Nephron (organoid): ENCODE data around the gene TBC1D17.

Experiments used
- H3K27ac Mint-ChIP-seq, 3 experiments: 2 replicates each; pipeline ENCODE4 v1.8.0; 2020; ENCODE audit warnings: mixed read lengths in 3 of 3, mild to moderate bottlenecking in 2 of 3, moderate library complexity in 1 of 3
- H3K27me3 Mint-ChIP-seq: 2 replicates; pipeline ENCODE4 v1.8.0; 2021; ENCODE audit warnings: low read depth, mild to moderate bottlenecking, moderate library complexity, mixed read lengths
- H3K36me3 Mint-ChIP-seq: 2 replicates; pipeline ENCODE4 v1.8.0; 2020; ENCODE audit warnings: low read depth, mixed read lengths
- H3K4me1 Mint-ChIP-seq: 2 replicates; pipeline ENCODE4 v1.8.0; 2020; ENCODE audit warnings: mixed read lengths
- H3K4me3 Mint-ChIP-seq, 3 experiments: 2 replicates each; pipeline ENCODE4 v1.8.0; 2020; ENCODE audit warnings: mild to moderate bottlenecking in 3 of 3, mixed read lengths in 3 of 3, moderate library complexity in 2 of 3
- H3K9me3 Mint-ChIP-seq: 2 replicates; pipeline ENCODE4 v1.8.0; 2020; ENCODE audit warnings: mixed read lengths
- TF ChIP-seq, protein P1 (sequence below), 3 experiments: fragments of 200-600 bp; sonication (generic); IDR thresholded peaks; one replicate each; pipeline ENCODE4 v1.5.0; 2021; ENCODE audit warnings: antibody characterized with exemption in 3 of 3; ENCODE audit not compliant: unreplicated experiment in 3 of 3

The TBC1D17 gene

DNA sequence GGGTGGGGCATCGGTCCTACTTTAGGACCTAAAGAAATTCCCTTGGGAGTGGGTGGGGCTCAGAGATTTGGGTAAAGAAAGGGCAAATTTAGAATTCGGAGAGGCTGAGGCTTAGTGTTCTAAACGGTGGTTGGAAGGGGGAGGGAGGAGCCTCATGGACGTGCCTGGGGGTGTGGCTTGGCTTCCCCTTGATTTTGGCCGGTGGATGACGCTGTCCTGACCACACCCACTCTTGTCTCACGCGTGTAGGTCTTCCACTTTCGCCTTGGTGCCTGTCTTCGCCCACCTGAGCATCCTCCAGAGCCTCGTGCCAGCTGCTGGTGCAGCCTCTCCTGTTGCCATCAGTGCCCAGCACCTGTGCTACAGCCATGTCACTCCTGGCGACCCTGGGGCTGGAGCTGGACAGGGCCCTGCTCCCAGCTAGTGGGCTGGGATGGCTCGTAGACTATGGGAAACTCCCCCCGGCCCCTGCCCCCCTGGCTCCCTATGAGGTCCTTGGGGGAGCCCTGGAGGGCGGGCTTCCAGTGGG is 53.0 kb downstream of the TBC1D17 start:
- Mint-ChIP-seq H3K9me3 (no peaks in the 10 kb centered on the region), H3K4me3 (peak overlapping the region; percentile 90 to 95 (median 95)), H3K4me1 (peaks cover 20% of the 10 kb centered on the region), H3K36me3 (peaks cover 36% of the 10 kb centered on the region), H3K27ac (peak overlapping the region in 2 of 3 experiments; percentile 94 to 96), H3K27me3 (no peaks in the 10 kb centered on the region)
- TF ChIP-seq, protein P1, sequence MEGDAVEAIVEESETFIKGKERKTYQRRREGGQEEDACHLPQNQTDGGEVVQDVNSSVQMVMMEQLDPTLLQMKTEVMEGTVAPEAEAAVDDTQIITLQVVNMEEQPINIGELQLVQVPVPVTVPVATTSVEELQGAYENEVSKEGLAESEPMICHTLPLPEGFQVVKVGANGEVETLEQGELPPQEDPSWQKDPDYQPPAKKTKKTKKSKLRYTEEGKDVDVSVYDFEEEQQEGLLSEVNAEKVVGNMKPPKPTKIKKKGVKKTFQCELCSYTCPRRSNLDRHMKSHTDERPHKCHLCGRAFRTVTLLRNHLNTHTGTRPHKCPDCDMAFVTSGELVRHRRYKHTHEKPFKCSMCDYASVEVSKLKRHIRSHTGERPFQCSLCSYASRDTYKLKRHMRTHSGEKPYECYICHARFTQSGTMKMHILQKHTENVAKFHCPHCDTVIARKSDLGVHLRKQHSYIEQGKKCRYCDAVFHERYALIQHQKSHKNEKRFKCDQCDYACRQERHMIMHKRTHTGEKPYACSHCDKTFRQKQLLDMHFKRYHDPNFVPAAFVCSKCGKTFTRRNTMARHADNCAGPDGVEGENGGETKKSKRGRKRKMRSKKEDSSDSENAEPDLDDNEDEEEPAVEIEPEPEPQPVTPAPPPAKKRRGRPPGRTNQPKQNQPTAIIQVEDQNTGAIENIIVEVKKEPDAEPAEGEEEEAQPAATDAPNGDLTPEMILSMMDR (IDR thresholded peaks at IDR 0.05; ENCODE audit: unreplicated experiment in 3 of 3) = no peak

DNA sequence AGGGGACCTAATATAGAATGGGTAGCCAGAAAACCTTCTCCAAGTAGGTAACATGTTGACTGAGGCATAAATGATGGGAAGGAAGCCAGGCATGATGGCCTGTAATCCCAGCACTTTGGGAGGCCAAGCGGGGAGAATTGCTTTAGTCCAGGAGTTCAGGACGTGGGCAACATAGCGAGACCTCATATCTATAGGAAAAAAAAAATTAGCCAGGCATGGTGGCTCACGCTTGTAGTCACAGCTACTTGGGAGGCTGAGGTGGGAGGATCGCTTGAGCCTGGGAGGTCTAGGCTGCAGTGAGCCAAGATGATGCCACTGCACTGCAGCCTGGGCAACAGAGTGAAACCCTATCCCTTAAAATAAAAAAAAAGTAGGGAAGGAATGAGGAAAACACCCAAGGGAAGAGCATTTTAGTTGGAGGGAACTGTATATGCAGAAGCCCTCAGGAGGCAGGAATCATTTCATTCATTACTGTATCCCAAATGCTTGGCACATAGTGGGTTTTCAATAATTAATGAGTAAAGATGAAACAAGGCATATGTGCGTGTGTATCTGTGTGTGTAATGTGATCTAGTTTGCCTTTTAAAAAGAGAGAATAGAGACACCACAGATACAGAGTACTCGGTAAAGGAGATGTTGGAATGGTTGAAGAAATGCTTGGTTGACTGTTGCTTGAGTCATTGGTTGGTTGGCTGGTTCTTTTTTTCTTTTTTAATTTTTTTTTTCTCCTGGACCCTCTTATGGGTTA is 54.0 kb downstream of the TBC1D17 start:
- peak overlapping the region in 2 of 3 experiments; percentile 32 to 60 for H3K4me3 Mint-ChIP-seq
- H3K27ac Mint-ChIP-seq = no peak overlapping the region
- no peaks in the 10 kb centered on the region for H3K27me3 Mint-ChIP-seq
- H3K4me1 Mint-ChIP-seq = peaks cover 19% of the 10 kb centered on the region
- peaks cover 31% of the 10 kb centered on the region for H3K36me3 Mint-ChIP-seq
- TF ChIP-seq, protein P1 (IDR thresholded peaks at IDR 0.05; ENCODE audit: unreplicated experiment in 3 of 3) = no peak
- no peaks in the 10 kb centered on the region for H3K9me3 Mint-ChIP-seq

DNA sequence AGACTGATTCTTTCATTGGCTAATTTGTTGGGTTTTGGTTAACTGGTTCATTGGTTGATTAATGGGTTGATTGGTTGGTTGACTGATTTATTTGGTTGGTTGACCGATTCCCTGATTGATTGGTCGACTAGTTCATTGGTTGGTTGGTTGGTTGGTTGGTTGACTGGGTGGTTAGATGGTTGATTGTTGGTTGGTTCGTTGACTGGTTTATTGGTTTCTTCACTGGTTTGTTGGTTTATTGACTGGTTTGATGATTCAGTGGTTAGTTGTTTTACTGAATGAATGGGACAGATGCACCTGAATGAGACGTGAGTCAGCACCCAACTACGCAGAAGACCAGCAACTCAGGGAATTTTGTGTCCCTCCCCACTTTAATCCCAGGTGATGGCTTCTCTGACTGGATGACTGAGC is 54.5 kb downstream of the TBC1D17 start:
- no peak overlapping the region for H3K27ac Mint-ChIP-seq
- H3K4me1 Mint-ChIP-seq = peaks cover 19% of the 10 kb centered on the region
- no peaks in the 10 kb centered on the region for H3K9me3 Mint-ChIP-seq
- peak overlapping the region in 2 of 3 experiments; percentile 31 to 60 for H3K4me3 Mint-ChIP-seq
- H3K36me3 Mint-ChIP-seq = peaks cover 28% of the 10 kb centered on the region
- no peaks in the 10 kb centered on the region for H3K27me3 Mint-ChIP-seq
- TF ChIP-seq, protein P1 (IDR thresholded peaks at IDR 0.05; ENCODE audit: unreplicated experiment in 3 of 3) = no peak

DNA sequence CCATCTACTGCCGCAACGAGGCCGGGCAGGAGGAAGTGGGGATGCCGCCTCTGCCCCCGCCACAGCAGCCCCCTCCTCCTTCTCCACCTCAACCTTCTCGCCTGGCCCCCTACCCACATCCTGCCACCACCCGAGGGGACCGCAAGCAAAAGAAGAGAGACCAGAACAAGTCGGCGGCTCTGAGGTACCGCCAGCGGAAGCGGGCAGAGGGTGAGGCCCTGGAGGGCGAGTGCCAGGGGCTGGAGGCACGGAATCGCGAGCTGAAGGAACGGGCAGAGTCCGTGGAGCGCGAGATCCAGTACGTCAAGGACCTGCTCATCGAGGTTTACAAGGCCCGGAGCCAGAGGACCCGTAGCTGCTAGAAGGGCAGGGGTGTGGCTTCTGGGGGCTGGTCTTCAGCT is 55.2 kb downstream of the TBC1D17 start:
- Mint-ChIP-seq H3K27me3 (no peaks in the 10 kb centered on the region), H3K27ac (no peak overlapping the region), H3K4me3 (no peak overlapping the region), H3K4me1 (peaks cover 12% of the 10 kb centered on the region), H3K36me3 (peaks cover 24% of the 10 kb centered on the region), H3K9me3 (no peaks in the 10 kb centered on the region)
- TF ChIP-seq, protein P1 (IDR thresholded peaks at IDR 0.05; ENCODE audit: unreplicated experiment in 3 of 3) = no peak

DNA sequence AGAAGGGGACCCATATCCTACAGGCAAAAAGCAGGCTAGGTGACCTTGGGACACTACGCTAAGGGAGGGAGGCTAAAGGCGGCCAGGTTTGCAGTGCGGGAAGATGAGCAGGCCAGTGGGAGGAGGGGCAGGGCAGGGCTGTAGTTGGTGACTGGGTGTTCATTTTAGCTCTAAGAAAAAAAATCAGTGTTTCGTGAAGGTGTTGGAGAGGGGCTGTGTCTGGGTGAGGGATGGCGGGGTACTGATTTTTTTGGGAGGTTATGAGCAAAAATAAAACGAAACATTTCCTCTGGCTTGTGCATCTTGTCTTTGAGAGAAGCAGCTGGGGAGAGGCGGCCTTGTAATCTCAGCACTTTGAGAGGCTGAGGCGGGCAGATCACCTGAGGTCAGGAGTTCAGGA is 56.1 kb downstream of the TBC1D17 start:
- no peak overlapping the region for H3K4me3 Mint-ChIP-seq
- peaks cover 9% of the 10 kb centered on the region for H3K4me1 Mint-ChIP-seq
- no peak overlapping the region for H3K27ac Mint-ChIP-seq
- no peaks in the 10 kb centered on the region for H3K27me3 Mint-ChIP-seq
- H3K36me3 Mint-ChIP-seq = peaks cover 24% of the 10 kb centered on the region
- TF ChIP-seq, protein P1 (IDR thresholded peaks at IDR 0.05; ENCODE audit: unreplicated experiment in 3 of 3) = no peak
- no peaks in the 10 kb centered on the region for H3K9me3 Mint-ChIP-seq

DNA sequence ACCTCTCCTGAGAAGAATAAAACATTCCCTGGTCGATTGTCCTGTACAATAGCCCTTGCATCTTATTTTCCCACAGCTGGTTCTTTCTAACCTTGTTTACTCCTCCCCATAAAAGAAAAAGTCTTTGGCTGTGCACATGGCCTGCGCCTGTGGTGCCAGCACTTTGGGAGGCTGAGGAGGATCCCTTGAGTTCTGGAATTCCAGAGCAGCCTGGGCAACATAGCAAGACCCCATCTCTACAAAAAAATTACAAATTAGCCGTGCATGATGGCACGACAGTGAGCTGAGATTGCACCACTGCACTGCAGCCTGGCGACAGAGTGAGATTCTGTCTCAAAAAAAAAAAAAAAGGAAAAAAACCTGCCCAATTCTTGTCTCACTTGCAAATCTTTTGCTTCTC is 59.0 kb downstream of the TBC1D17 start:
- no peaks in the 10 kb centered on the region for H3K4me1 Mint-ChIP-seq
- H3K4me3 Mint-ChIP-seq = no peak overlapping the region
- H3K27me3 Mint-ChIP-seq = no peaks in the 10 kb centered on the region
- no peaks in the 10 kb centered on the region for H3K9me3 Mint-ChIP-seq
- no peak overlapping the region for H3K27ac Mint-ChIP-seq
- TF ChIP-seq, protein P1 (IDR thresholded peaks at IDR 0.05; ENCODE audit: unreplicated experiment in 3 of 3) = no peak
- H3K36me3 Mint-ChIP-seq = peaks cover 13% of the 10 kb centered on the region
